Measurements from ENCODE around the gene WDR6. TPM values are rescaled to one million over a fixed set of nuclear protein-coding genes. Genes with fewer than 3 reads are reported as not detected.

WDR6 gene
- total RNA-seq, 1 donor from 2014 or later, result 168 TPM

DNA sequence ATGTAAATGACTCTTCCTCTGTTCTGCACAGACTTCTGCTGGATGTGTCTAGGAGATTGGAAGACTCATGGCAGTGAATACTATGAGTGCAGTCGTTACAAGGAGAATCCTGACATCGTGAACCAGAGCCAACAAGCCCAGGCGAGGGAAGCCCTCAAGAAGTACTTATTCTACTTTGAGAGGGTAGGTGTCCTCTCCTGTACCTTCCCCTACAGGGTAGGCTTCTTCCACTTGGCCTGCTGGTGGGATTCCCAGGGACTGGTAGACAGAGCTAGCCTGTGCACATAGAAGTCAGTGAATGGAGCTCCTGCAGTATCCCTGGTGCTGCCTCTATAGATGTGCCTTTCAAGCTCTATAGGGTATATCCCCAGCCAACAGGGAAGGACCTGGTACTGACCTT, 27.7 kb upstream of the WDR6 start:
- Mint-ChIP-seq H3K27me3 (ENCODE audit: low read depth) (no peaks in the 10 kb centered on the region), H3K9me3 (ENCODE audit: low read depth) (no peaks in the 10 kb centered on the region), H3K4me3 (ENCODE audit: unreplicated experiment) (no peak overlapping the region), H3K27ac (ENCODE audit: unreplicated experiment) (no peak overlapping the region), H3K4me1 (ENCODE audit: low read depth) (no peaks in the 10 kb centered on the region), H3K36me3 (ENCODE audit: low read depth) (peaks cover 37% of the 10 kb centered on the region)
- no peak for DNase-seq (ENCODE audit: low spot score)
- TF ChIP-seq, protein P1, sequence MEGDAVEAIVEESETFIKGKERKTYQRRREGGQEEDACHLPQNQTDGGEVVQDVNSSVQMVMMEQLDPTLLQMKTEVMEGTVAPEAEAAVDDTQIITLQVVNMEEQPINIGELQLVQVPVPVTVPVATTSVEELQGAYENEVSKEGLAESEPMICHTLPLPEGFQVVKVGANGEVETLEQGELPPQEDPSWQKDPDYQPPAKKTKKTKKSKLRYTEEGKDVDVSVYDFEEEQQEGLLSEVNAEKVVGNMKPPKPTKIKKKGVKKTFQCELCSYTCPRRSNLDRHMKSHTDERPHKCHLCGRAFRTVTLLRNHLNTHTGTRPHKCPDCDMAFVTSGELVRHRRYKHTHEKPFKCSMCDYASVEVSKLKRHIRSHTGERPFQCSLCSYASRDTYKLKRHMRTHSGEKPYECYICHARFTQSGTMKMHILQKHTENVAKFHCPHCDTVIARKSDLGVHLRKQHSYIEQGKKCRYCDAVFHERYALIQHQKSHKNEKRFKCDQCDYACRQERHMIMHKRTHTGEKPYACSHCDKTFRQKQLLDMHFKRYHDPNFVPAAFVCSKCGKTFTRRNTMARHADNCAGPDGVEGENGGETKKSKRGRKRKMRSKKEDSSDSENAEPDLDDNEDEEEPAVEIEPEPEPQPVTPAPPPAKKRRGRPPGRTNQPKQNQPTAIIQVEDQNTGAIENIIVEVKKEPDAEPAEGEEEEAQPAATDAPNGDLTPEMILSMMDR (IDR thresholded peaks at IDR 0.05), result no peak

DNA sequence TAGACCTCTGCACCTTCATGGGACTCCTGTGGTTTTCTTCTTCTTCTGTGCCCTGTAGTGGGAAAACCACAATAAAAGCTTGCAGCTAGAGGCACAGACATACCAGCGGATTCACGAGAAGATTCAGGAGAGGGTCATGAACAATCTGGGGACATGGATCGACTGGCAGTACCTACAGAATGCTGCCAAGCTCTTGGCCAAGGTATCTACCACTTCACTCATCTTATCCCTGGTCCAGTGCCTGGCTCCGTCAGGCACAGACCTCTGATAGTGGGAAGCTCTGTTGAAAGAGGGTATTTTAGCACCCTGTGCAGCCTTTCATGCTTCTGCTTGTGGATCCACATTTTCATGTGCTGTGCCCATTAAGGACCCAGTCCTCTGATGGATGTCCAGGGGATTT, 26.9 kb upstream of the WDR6 start:
- H3K27ac Mint-ChIP-seq (ENCODE audit: unreplicated experiment), result no peak overlapping the region
- H3K36me3 Mint-ChIP-seq (ENCODE audit: low read depth), result peaks cover 31% of the 10 kb centered on the region
- no peaks in the 10 kb centered on the region for H3K4me1 Mint-ChIP-seq (ENCODE audit: low read depth)

DNA sequence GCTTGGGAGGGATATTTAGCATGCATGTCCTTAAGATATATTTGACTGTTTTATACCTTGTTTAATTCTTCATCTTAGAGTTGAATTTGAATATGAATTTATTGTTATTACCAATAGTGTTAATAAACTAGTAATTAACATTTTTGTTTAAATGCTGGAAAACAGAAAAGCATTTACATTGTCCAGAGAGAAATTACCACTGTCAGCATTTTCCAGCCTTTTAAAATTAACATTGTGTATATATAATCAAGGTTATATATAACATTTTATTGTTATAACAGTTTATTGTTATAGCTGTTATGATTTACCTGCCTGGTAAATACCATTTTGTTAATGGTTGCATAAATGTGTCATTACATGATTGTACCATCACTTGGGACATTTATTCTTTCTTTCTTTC, 25.2 kb upstream of the WDR6 start:
- Mint-ChIP-seq H3K36me3 (ENCODE audit: low read depth) (peaks cover 26% of the 10 kb centered on the region), H3K27ac (ENCODE audit: unreplicated experiment) (no peak overlapping the region), H3K4me1 (ENCODE audit: low read depth) (no peaks in the 10 kb centered on the region), H3K4me3 (ENCODE audit: unreplicated experiment) (no peak overlapping the region), H3K27me3 (ENCODE audit: low read depth) (no peaks in the 10 kb centered on the region), H3K9me3 (ENCODE audit: low read depth) (no peaks in the 10 kb centered on the region)
- TF ChIP-seq, protein P1 (IDR thresholded peaks at IDR 0.05), result no peak
- DNase-seq (ENCODE audit: low spot score), result no peak

More for the DNA sequence above, 26.9 kb upstream of the WDR6 start:
- no peak for DNase-seq (ENCODE audit: low spot score)
- Mint-ChIP-seq H3K27me3 (ENCODE audit: low read depth) (no peaks in the 10 kb centered on the region), H3K4me3 (ENCODE audit: unreplicated experiment) (no peak overlapping the region), H3K9me3 (ENCODE audit: low read depth) (no peaks in the 10 kb centered on the region)
- TF ChIP-seq, protein P1 (IDR thresholded peaks at IDR 0.05), result no peak

DNA sequence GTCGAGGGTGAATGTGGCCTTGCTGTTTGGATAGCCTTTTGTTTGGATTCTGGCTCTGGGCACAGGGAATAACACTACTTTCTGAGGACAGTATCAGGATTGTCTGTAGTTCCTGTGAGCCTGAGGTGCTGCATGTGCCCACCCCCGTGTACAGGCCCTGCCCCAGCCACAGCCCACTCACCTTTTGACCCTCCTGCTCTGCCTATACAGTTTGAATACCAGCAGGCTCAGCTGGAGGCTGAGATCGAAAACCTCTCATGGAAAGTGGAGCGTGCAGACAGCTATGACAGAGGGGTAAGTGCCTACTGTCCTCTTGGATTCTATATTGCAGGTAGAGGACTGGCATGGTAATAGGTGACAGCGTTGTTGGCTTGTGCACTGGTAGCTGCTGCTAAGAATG, 24.5 kb upstream of the WDR6 start:
- Mint-ChIP-seq H3K4me1 (ENCODE audit: low read depth) (no peaks in the 10 kb centered on the region), H3K27me3 (ENCODE audit: low read depth) (no peaks in the 10 kb centered on the region), H3K27ac (ENCODE audit: unreplicated experiment) (no peak overlapping the region), H3K9me3 (ENCODE audit: low read depth) (no peaks in the 10 kb centered on the region), H3K4me3 (ENCODE audit: unreplicated experiment) (no peak overlapping the region), H3K36me3 (ENCODE audit: low read depth) (peaks cover 26% of the 10 kb centered on the region)
- TF ChIP-seq, protein P1 (IDR thresholded peaks at IDR 0.05), result no peak
- peak; percentile 27 for DNase-seq (ENCODE audit: low spot score)

DNA sequence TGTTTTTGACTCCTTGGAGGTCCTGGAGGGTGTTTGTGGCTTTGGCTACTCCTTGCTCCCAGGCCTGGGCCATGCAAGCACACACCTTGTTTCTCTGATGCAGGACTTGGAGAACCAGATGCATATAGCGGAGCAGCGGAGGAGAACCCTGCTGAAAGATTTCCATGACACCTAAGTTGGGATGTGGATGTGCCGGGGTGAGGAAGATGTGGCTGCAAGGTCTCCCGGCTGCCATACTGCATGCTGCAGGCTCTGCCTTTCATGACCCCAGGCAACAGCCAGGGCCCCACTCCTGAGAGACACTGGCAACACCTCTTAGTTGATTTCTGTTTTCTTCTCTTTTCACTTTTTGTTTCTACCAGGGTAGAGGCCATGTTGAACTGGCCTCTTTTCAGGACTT, 24.1 kb upstream of the WDR6 start:
- no peak overlapping the region for H3K4me3 Mint-ChIP-seq (ENCODE audit: unreplicated experiment)
- H3K36me3 Mint-ChIP-seq (ENCODE audit: low read depth), result peaks cover 25% of the 10 kb centered on the region
- DNase-seq (ENCODE audit: low spot score), result peak; percentile 50
- TF ChIP-seq, protein P1 (IDR thresholded peaks at IDR 0.05), result no peak
- no peaks in the 10 kb centered on the region for H3K9me3 Mint-ChIP-seq (ENCODE audit: low read depth)
- H3K27me3 Mint-ChIP-seq (ENCODE audit: low read depth), result no peaks in the 10 kb centered on the region
- peaks cover 3% of the 10 kb centered on the region for H3K4me1 Mint-ChIP-seq (ENCODE audit: low read depth)
- H3K27ac Mint-ChIP-seq (ENCODE audit: unreplicated experiment), result no peak overlapping the region

Measured in chondrocyte (in vitro differentiated cells).